Measurements from ENCODE around the gene VSIR. TPM values are rescaled to one million over a fixed set of nuclear protein-coding genes. Genes with fewer than 3 reads are reported as not detected.

VSIR gene
- total and polyA plus RNA-seq, 9 of the 15 experiments (the other 6 are each of a cell fraction or from before 2014, with no cell fraction given): 0.14 to 20.5 (median 9.3) TPM

DNA sequence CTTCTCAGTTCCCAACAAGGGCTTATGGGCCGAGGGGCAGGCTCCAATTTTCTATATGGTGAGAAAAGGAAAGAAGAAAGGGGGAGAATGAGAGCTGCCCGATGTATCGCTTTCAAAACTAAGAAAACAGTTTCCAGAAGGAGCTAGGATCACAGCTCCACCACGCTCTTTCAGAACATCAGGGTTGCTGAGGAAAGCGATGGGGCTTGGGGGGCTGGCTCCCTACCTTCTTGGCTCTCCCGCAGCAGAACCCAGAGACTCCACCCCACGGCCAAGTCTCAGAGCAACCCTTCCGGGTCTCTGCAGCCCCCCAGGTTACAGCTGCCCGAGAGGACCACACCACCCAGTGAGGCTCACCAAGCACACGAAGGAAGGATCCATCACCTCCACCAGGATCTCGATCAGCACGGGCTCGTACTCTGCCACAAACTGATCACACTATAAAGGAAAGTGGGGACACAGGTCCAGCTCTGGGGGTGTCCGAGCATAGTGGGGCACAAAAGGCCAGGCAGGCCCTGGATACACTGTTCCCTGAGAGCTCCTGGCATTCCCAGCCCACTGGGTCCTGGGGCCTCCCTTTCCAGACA is 45.4 kb upstream of the VSIR start:
- Histone ChIP-seq H3K4me3 (no peak overlapping the region), H3K27ac (ENCODE audit: extremely low read depth, low read depth, low read length) (no peak overlapping the region), H2AFZ (ENCODE audit: low read depth, low read length) (no peak overlapping the region), H3K9ac (ENCODE audit: insufficient read depth in 1 of 2, low read depth in 2 of 2, low read length in 2 of 2) (no peak overlapping the region), H3K9me1 (ENCODE audit: control insufficient read depth, insufficient read depth, low read length) (no peaks in the 10 kb centered on the region), H4K20me1 (replicated peaks; ENCODE audit: control insufficient read depth, insufficient read depth, low read length) (no peaks in the 10 kb centered on the region; the same call in 1 of the 2 replicates), H3K4me1 (replicated peaks in 1 of 2; ENCODE audit: control insufficient read depth in 2 of 2, insufficient read depth in 2 of 2, low read length in 2 of 2) (peaks cover 0 to 16% of the 10 kb centered on the region in 2 experiments; a peak in 1 of 5 replicates), H3K4me2 (ENCODE audit: insufficient read depth, low read length) (no peak overlapping the region), H3K27me3 (ENCODE audit: control insufficient read depth in 2 of 2, insufficient read depth in 2 of 2, low read length in 2 of 2) (no peaks in the 10 kb centered on the region), H3K9me3 (replicated peaks; ENCODE audit: control insufficient read depth, insufficient read depth, low read depth, low read length) (no peaks in the 10 kb centered on the region), H3K36me3 (ENCODE audit: control insufficient read depth, insufficient read depth, low read length) (peaks cover 92% of the 10 kb centered on the region), H3K79me2 (ENCODE audit: control insufficient read depth, insufficient read depth, low read length) (no peaks in the 10 kb centered on the region)
- in situ Hi-C loops (cut with MboI): loop anchor here (10.0 kb wide), 1 partner anchor 434 kb away; no protein-coding TSS in a partner anchor
- DNase-seq (ENCODE audit: extremely low read depth in 1 of 4, low spot score in 3 of 4) (no peak), ATAC-seq (no peak), FAIRE-seq (no peak)
- POLR2A ChIA-PET: interaction anchor here (0.6 to 2.4 kb wide), 7 partner anchors 8 to 170 kb away, joined by 3 to 8 read pairs (median 4); no protein-coding TSS in a partner anchor
- WGBS (ENCODE audit: insufficient coverage, low coverage, missing lambda C conversion rate): 97% methylated on average over 14 of the region's 14 CpGs
- CTCF ChIA-PET (ENCODE audit: low intra/inter-chr PET ratio): no interaction called here
- intact Hi-C loops (cut with micrococcal nuclease): no loop called here
- BruUV-seq (replicated peaks): no TSS peak
- TF ChIP-seq STAG1 (CRISPR knock-in tag; IDR thresholded peaks at IDR 0.05; ENCODE audit: borderline replicate concordance): no peak
- TF ChIP-seq ZC3H8 (IDR thresholded peaks at IDR 0.05): no peak
- no peak for TF ChIP-seq ZNF408 (CRISPR knock-in tag; IDR thresholded peaks at IDR 0.05; ENCODE audit: low read depth)
- no peak for TF ChIP-seq ZFPM2 (CRISPR knock-in tag; IDR thresholded peaks at IDR 0.05)
- TF ChIP-seq NFYB (IDR thresholded peaks at IDR 0.05; ENCODE audit: extremely low read depth, insufficient read length): no peak
- no peak for TF ChIP-seq BCOR (IDR thresholded peaks at IDR 0.05)
- no peak for TF ChIP-seq HLTF (IDR thresholded peaks at IDR 0.05)
- no peak for TF ChIP-seq HDAC1 (IDR thresholded peaks at IDR 0.05)
- TF ChIP-seq FOXJ2 (tag; IDR thresholded peaks at IDR 0.05): no peak
- TF ChIP-seq SP2 (IDR thresholded peaks at IDR 0.05; ENCODE audit: extremely low read depth, low read depth, low read length, poor library complexity, severe bottlenecking): no peak
- no peak for TF ChIP-seq RFX5 (IDR thresholded peaks at IDR 0.05; ENCODE audit: low read depth, low read length)
- TF ChIP-seq NBN (IDR thresholded peaks at IDR 0.05; ENCODE audit: low read depth): no peak
- TF ChIP-seq SMARCB1 (IDR thresholded peaks at IDR 0.05; ENCODE audit: insufficient read length, low read depth): no peak
- TF ChIP-seq, protein P1, sequence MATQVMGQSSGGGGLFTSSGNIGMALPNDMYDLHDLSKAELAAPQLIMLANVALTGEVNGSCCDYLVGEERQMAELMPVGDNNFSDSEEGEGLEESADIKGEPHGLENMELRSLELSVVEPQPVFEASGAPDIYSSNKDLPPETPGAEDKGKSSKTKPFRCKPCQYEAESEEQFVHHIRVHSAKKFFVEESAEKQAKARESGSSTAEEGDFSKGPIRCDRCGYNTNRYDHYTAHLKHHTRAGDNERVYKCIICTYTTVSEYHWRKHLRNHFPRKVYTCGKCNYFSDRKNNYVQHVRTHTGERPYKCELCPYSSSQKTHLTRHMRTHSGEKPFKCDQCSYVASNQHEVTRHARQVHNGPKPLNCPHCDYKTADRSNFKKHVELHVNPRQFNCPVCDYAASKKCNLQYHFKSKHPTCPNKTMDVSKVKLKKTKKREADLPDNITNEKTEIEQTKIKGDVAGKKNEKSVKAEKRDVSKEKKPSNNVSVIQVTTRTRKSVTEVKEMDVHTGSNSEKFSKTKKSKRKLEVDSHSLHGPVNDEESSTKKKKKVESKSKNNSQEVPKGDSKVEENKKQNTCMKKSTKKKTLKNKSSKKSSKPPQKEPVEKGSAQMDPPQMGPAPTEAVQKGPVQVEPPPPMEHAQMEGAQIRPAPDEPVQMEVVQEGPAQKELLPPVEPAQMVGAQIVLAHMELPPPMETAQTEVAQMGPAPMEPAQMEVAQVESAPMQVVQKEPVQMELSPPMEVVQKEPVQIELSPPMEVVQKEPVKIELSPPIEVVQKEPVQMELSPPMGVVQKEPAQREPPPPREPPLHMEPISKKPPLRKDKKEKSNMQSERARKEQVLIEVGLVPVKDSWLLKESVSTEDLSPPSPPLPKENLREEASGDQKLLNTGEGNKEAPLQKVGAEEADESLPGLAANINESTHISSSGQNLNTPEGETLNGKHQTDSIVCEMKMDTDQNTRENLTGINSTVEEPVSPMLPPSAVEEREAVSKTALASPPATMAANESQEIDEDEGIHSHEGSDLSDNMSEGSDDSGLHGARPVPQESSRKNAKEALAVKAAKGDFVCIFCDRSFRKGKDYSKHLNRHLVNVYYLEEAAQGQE (IDR thresholded peaks at IDR 0.05; ENCODE audit: borderline replicate concordance): no peak
- TF ChIP-seq, protein P1 (CRISPR knock-in tag; IDR thresholded peaks at IDR 0.05; ENCODE audit: low read depth): no peak
